HG02884 (cell line): ENCODE data around the gene PYDC1.
A peak's percentile ranks its signal among the peaks of the same experiment; 100 is the strongest.
"Not testable (repeated sequence)": the region's sequence is repeated elsewhere in the genome, so short reads cannot be mapped to it uniquely, and the experiment has no call there.

Experiments used
- ATAC-seq: cut with Tn5 transposase; IDR thresholded peaks from one replicate; pipeline ENCODE4 v1.9.1; 2021; ENCODE audit warnings: mild to moderate bottlenecking, moderate library complexity; ENCODE audit not compliant: unreplicated experiment

Gene PYDC1

DNA sequence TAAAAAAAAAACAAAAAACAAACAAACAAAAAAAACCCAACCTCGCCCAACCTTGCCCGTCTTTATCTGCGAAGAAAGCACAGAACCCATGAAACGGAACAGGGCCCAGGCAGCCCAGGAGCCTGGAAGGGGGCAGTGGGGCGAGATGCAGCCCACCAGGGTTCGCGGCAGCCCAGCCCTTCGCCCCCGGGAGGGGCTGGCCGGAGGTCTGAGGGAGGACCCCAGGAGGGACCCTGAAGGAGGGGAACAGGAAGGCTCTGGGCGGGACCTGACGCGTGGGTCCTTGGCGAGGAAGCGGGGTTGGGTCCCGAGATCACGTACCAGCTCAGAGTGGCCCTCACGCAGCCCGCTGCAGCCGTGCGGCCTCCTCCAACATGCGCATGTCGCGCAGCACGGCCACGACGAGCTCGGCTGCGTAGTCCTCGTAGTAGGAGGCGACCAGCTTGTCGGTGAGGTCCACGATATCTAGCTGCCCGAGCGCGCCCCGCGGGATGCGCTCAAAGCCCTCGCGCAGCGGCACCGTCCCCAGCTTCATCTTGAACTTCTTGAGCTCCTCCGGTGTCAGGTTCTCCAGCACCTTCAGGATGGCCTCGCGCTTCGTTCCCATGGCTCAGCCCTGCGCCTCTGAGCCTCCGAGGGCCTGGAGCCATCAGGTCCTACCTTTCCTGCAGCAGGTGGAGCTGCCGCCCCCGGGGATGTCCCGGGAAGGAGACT is at the start of gene PYDC1:
TSS of gene PYDC1 (minus strand) at position 714 of the 714 bp plus-strand sequence. CDS start at position 607, 107 bp downstream.
- no peak for ATAC-seq

GRCh38 chr16:31265329-31266245 is 48.7 kb upstream of the PYDC1 start:
- ATAC-seq: peak; percentile 77

- no peak for ATAC-seq
These were observed 45.1 kb upstream of the PYDC1 start for GRCh38 chr16:31262084-31262483.

- ATAC-seq: no peak
These were observed 43.4 kb upstream of the PYDC1 start for GRCh38 chr16:31260136-31260931.

GRCh38 chr16:31258366-31258765 is 41.4 kb upstream of the PYDC1 start:
- ATAC-seq: no peak

DNA sequence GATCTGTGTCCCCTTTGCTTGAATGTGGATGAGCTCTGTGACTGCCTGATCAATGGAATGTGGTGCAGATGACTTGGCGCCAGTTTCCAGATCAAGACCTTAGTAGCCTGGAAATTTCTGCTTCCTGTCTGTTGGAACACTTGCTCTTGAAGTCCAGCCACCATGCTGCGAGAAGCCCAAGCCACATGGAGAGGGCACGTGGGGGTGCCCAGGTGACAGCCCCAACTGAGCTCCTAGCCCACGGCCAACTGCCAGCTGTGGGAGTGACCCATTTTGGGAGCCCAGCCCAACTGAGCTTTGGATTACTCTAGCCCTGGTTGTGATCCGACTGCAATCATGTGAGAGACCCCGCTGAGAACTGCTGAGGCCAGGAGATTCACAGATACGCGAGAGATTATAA is 39.5 kb upstream of the PYDC1 start:
- no peak for ATAC-seq

- no peak for ATAC-seq
These were observed 36.7 kb upstream of the PYDC1 start for GRCh38 chr16:31253642-31254045.

- ATAC-seq: no peak
These were observed 34.5 kb upstream of the PYDC1 start for GRCh38 chr16:31251435-31251834.

- ATAC-seq: no peak
These were observed 33.9 kb upstream of the PYDC1 start for GRCh38 chr16:31250782-31251384.

- no peak for ATAC-seq
These were observed 31.4 kb upstream of the PYDC1 start for GRCh38 chr16:31248344-31248743.

GRCh38 chr16:31246296-31246695 is 29.4 kb upstream of the PYDC1 start:
- no peak for ATAC-seq

DNA sequence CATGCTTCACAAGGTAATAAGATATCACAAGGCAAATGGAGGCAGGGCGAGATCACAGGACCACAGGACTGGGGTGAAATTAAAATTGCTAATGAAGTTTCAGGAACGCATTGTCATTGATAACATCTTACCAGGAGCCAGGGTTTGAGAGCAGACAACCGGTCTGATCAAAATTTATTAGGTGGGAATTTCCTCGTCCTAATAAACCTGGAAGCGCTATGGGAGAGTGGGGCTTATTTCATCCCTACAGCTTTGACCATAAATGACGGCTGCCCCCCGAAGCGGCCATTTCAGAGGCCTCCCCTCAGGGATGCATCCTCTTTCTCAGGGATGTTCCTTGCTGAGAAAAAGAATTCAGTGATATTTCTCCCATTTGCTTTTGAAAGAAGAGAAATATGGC is 28.7 kb upstream of the PYDC1 start:
- ATAC-seq: not testable (repeated sequence)

DNA sequence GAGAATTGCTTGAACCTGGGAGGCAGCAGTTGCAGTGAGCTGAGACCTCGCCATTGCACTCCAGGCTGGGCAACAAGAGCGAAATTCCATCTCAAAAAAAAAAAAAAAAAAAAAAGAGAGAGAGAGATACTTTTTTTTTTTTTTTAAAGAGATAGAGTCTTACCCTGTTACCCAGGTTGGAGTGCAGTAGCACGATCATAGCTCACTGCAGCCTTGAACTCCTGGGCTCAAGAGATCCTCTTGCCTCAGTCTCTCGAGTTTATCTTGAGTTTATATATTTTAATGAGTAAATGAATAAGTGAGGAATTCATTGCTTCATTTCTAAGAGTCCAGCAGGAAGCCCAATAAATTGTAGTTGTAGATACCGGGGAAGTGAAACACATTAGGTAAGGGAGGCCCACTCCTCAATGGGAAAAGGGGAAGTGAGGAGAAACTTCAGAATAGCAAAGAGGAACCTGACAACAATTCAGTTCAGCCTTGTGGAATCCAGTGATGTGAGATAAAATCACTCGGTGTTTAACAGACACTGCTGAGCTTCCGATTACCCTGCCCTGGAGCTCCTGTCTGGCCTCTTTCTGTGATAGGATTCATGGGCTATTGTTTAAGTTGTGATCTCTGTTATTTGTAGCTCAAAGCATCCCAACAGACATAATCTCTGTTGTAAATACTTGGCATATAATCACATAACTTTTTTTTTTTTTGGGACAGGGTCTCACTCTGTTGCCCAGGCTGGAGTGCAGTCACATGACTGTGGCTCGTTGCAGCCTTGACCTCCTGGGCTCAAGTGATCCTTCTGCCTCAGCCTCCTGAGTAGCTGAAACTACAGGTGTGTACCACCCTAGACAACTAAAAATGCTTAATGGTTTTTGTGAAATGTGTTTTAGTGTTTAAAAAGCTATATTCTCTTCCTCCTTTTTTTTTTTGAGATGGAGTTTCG is 27.1 kb upstream of the PYDC1 start:
- no peak for ATAC-seq

DNA sequence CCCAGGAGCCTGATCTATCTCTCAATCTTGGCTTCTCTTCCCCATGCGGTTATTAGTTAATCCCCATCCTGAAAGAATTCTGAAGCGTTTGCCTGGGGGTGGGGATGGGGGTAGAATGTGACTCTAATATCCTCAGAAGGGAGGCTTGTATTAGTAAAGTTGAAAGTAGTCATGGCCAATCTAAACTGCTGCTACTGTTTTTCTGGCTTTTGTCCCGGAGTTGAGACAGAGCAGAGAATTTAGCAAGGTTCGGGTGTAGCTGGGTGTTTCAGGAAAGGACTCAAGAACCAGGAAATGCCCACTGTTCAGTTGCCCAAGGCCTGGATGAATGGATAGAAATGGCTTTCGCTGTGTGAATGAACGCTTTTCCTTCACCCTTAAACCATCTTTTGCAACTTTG is 25.3 kb upstream of the PYDC1 start:
- ATAC-seq: no peak

DNA sequence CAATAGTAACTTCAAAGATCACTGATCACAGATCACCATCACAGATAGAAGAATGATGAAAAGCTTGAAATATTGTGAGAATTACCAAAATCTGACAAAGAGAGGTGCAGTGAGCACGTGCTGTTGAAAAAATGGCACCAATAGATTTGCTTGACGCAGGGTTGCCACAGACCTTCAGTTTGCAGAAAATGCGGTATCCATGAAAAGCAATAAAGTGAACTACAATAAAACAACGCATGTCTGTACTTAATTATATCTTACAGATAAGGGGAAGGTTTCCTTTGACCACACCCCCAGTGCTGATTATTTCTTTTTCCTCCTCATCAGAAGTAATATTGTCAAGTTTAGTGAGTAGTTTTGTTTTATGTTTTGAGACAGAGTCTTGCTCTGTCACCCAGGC is 21.1 kb upstream of the PYDC1 start:
- ATAC-seq: no peak

- no peak for ATAC-seq
These were observed 12.6 kb upstream of the PYDC1 start for GRCh38 chr16:31229501-31229900.

- no peak for ATAC-seq
These were observed 11.3 kb upstream of the PYDC1 start for GRCh38 chr16:31228206-31228605.

DNA sequence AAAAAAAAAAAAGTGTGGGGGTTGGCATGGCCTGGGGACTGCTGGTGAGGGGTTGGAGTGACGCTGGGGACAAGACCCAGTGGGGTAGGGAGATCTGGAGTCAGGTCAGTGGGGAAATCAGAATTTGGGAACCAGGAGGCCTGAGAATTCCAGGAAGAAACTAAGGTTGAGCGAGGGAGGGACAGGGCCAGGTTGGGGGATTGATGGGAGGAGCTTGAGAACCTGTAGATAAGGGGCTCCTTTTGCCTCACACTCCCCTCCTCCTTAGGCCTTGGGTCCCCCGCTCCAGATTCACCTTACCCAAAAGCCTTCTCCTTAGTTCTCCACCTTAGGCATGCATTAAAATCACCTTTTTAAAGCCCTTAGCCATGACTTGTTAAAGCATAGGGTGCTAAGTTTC is 8.3 kb upstream of the PYDC1 start:
- ATAC-seq: no peak

DNA sequence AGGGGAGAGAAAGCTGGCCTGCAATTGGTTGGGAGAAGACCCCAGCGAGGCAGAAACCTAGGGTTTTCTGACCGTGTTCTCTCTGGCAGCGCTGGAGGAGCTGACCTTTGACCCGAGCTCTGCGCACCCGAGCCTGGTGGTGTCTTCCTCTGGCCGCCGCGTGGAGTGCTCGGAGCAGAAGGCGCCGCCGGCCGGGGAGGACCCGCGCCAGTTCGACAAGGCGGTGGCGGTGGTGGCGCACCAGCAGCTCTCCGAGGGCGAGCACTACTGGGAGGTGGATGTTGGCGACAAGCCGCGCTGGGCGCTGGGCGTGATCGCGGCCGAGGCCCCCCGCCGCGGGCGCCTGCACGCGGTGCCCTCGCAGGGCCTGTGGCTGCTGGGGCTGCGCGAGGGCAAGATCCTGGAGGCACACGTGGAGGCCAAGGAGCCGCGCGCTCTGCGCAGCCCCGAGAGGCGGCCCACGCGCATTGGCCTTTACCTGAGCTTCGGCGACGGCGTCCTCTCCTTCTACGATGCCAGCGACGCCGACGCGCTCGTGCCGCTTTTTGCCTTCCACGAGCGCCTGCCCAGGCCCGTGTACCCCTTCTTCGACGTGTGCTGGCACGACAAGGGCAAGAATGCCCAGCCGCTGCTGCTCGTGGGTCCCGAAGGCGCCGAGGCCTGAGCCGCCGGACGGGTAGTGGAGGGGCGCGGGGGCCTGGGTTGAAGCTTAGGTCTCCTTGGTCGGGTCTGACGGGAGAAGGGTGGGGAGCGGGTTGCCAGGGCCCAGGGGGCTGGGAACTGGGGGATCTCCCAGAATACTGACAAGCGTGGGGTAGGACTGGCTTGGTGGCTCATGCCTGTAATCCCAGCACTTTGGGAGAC is 7.4 kb upstream of the PYDC1 start:
- ATAC-seq: no peak
